HG02981 (cell line): Measurements from ENCODE around the gene GNGT2.

Experiments
- ATAC-seq: cut with Tn5 transposase; IDR thresholded peaks from one replicate; pipeline ENCODE4 v1.9.1; 2021; ENCODE audit warnings: mild to moderate bottlenecking, moderate library complexity; ENCODE audit not compliant: unreplicated experiment

GNGT2 gene

DNA sequence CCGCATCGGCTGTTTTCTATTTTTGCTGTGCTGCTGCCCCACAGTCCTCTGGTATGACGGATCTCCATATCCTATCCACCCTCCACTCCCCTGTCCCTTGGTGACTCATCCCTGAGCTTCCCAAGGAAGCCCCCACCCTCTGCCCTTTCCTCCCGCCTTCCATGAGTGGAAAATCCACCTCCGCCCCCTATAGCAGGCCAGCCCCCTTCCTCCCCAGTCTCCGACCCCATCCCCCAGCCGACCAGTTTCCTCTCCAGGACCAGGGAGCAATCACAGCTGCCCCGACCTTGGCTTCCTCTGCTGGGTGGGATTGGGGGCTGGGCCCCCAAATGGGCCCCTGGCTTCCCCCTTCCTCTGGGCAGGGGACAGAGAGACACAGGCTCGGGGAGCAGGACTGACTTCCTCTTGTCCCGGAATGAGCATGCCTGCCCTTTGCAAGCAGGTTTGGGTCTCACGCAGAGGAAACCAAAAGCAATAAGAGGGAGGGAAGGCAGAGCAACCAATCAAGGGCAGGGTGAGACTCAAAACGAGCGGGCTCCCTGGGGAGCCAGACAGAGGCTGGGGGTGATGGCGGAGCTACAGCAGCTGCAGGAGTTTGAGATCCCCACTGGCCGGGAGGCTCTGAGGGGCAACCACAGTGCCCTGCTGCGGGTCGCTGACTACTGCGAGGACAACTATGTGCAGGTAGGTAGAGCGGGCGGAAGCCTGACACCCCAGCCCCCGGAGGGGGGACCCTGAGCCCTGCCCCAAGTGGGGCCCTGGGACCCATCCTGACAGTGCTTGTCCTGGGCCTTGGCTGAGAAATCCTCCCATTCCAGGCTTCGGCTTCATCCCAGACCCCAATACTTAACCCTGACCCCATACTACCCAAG is at the start of gene GNGT2, which contains the start of gene ABI3:
TSS of gene GNGT2 (minus strand) at position 417 of the 872 bp plus-strand sequence. CDS start 3,152 bp downstream, outside the sequence.
TSS of gene ABI3 (plus strand) at position 550 of the 872 bp plus-strand sequence. CDS start at position 568, 18 bp downstream.
- peak; percentile 85 for ATAC-seq

DNA sequence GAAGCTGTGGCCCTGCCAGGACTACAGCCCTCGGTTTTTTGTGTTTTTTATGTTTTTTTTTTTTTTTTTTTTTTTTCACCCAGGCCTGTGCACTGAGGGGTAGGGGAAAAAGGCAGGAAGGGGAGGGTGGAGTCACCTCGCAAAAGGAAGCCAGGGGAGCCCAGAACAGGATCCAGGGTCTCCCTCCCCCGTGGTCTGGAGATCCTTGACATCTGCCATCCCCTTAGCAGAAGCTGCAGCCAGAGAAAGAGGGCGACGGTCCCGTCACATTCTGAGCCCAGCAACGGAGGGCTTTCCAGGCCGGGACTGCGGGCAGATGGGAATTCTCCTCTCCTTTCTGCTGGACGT is 49.3 kb upstream of the GNGT2 start:
- no peak for ATAC-seq

DNA sequence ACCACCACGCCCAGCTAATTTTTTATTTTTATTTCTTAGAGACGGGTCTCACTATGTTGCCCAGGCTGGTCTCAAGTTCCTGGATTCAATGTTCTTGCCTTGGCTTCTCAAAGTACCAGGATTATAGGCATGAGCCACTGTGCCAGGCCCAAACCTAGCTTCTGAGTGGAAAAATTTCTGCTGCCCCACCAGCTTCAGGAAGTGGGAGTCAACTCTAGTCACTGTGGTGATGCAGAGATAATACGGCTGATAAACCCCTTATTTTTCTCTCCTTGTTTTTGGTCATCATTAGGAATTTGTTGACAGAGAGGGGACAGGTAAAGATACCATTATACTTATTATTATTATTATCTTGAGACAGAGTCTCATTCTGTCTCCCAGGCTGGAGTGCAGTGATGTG is 48.0 kb upstream of the GNGT2 start:
- ATAC-seq = no peak

DNA sequence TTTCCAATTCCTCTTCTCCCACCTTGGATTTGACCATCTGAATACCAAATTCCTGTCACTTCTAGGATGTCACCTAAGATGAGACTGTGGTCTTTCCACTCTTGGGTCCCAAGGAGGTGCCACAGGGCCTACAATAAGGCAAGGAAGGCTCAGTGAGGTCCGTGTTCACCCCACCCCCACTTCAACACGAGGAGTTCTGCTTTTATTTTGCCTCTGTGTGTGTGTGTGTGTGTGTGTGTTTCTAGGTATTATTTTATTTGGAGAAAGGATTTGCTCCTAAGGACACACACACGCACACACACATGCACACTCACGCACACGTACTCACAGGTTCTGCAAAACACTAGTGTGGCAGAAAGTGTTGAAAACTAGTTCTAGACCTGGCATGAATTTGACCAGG is 44.8 kb upstream of the GNGT2 start:
- no peak for ATAC-seq

DNA sequence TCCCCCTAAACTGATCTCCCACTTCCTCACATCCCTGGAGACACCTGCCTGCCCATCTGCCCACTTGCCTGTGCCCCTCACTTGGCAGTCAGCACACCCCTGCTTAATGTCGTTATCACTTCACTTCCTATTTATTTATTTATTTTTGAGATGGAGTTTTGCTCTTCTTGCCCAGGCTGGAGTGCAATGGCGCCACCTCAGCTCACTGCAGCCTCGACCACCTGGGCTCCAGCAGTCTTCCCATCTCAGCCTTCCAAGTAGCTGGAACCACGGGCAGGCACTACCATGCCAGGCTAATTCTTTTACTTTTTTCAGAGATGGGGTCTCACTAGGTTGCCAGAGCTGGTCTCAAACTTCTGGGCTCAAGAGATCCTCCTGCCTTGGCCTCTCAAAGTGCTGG is 43.7 kb upstream of the GNGT2 start:
- no peak for ATAC-seq

DNA sequence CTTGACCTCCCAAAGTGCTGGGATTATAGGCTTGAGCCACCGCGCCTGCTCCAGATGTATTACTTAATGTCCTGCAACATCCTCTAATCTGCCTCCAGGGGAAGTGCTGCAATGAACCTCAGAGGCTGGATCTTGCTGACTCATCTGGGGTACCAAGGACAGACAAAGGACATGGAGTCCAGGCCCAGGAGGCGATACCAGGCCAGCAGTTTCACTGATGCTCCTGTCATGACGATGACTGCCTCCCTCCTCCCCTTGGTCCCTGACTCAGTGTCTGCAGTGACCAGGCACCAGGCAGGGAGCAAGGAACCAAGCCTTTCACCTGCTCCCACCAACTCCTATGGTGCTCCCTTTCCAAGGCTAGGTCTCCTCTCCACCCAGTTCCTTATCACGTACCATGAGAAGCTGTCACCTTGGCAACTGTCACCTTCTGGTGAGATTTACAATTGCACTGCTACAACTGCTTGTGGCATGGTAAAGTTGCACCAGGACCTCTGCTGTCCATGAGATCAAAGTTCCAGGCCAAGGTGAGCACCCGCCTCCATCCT is 41.8 kb upstream of the GNGT2 start:
- ATAC-seq = no peak

DNA sequence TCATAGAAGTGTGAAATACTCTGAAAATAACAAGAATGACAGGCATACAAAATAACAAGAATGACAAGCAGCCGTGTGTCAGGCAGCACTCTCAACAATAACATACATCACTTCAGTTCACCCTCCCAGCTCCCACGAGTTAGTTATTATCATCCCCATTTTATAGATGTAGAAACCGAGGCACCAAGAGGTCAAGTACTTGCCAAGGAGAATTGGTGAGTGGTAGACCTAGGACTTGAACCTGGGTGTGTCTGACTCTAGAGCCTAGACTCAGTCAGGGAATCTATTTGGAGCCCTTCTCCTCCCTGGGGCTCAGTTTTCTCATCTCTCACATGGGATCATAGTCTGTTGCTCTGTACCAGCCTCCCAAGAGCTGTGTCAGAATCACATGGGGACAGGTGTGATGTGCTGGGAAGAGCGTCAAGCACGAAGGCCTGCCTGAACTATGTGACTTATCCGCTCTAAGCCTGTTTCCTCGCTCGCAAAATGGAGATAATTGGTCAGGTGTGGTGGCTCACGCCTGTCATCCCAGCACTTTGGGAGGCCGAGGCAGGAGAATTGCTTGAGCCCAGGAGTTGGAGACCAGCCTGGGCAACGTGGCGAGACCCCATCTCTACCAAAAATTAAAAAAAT is 39.6 kb upstream of the GNGT2 start:
- ATAC-seq = no peak

DNA sequence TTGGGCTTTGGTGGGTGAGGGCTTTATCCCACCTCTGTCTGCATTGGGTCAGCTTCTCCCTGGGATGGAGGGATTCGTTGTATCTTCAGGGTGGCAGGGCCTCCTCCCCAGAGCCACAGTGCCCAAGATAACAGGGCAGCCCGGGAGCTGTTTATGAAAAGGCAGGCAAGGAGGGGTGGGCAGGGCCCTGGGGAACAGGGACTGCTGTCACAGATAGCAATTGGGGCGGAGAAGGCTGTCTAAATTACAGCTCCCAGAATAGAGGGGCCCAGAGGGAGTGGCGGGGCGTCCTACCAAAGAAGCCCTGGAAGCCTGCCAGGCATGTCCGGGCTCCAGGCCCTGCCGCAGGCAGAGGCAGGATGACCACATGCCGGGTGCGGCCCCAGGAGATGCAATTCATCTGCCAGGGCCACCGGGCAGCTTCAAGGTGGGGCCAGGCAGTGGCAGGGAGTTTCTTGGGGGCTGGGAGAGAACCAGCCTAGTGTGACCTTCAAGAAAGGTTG is 39.0 kb upstream of the GNGT2 start:
- no peak for ATAC-seq

DNA sequence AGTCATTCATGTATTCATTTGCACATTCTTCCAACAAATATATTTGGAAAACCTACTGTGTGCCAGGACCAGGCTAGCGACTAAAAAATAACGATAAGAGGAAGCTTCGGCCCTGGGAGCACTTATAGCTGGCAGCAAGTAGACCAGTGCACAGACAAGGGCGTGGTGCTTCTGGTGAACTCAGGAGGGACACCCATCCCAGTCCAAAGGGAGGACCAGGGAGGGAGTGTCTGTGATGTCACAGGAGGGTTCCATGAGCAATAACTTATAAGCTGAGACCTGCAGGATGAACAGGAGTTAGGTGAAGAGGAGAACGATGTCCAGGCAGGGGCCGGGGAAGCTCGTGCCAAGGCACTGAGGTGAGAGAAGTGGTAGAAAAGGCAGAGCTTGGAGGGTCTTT is 37.6 kb upstream of the GNGT2 start:
- ATAC-seq = no peak

DNA sequence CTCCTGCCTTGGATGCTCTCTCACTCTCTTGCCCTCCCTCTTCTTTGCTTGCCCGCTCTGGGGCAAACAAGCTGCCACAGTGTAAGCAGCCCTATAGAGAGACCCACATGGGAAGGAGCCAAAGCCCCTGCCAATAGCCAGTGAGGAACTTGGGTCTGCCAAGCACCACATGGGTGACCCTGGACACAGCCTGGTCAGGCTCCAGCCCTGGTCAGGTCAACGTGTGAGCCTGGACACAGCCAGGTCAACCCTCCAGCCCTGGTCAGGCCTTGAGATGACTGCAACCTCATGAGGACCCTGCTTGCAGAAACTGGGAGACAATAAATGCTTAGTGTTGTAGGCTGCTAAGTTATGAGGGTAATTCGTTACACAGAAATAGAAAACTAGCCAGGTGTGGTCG is 34.5 kb upstream of the GNGT2 start:
- ATAC-seq = no peak

DNA sequence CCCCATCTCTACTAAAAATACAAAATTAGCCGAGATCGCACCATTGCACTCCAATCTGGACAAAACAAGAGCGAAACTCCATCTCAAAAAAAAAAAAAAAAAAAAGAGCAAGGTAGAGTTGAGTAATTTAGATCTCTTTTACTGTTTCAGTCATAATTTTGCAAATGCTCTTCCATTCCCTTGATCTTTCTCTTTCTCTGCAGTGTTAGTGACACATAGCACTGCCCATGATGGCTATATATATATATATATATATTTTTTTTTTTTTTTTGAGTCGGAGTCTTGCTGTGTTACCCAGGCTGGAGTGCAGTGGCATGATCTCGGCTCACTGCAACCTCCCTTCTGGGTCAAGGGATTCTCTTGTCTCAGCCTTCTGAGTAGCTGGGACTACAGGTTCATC is 32.4 kb upstream of the GNGT2 start:
- no peak for ATAC-seq

DNA sequence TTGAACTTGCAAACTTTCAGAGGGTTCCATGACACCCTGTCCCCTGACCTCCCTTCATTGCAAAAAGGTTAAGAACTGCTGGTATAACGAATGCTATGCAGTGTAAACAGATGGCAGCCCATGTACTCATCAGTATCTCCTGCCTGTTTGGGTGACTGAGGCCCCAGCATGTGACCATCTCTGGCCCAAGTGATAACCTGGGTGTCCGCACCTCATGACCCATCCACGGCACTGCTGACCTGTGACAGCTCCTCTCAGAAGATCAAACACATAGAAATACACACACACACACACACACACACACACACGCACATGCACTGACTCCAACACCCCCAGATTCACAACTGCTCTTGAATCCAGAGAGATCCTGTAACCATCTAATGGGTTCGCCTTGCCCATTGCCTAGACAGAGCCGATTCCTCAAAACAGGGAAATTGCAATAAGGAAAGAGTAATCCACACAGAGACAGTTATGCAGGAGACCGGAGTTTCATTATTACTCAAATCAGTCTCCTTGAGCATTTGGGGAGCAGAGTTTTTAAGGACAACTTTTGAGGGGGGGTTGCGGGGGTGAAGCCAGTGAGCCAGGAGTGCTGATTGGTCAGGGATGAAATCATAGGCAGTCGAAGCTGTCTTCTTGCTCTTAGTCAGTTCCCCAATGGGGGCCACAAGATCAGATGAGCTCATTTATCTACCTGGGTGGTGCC is 31.5 kb upstream of the GNGT2 start:
- no peak for ATAC-seq

DNA sequence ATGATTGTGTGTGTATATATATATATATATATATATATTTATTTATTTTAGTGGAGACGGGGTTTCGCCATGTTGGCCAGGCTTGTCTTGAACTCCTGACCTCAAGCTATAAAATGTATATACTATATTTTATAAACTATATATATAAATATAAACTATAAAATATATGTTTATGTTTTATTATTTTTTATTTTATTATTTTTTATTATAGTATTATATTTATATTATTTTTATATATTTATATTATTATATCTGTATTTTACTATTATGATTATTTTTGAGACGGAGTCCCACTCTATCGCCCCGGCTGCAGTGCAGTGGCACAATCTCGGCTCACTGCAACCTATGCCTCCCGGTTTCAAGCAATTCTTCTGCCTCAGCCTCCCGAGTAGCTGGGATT is 30.7 kb upstream of the GNGT2 start:
- no peak for ATAC-seq

DNA sequence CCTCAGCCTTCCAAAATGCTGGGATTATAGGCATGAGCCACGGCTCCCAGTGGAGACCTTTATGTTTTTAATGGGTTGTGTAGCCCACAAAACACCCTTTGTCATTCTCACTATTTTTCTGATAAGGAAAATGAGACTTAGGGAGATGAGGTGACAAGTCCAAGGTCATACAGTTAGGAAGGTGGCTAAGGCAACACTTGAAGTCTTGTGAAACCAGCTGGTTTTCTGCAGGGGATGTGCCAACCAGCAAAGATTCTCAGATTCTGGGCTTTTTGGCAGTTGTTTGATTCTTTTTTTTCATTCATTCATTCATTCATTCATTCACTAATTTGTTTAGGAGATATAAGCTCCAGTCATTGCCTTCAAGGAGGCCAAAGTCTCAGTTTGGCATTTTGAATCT is 30.2 kb upstream of the GNGT2 start:
- no peak for ATAC-seq

DNA sequence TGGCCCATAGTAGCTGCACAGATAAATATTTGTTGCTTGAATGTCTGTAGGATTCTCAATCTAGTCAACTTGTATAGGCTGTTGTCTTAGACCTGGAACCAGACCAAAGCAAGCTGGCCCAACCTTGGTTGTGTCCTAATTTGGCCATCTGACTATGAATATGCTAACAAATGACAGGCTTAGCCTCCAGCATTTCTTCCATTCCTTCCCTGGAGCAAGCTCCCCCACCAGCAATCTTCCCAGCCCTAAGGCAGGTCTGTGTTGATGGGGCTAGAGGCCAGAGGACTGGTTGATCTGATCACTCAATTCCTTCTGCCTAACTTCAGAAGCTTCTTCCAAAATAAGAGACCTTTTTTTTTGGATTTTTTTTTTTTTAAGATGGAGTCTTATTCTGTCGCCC is 29.6 kb upstream of the GNGT2 start:
- ATAC-seq = no peak

DNA sequence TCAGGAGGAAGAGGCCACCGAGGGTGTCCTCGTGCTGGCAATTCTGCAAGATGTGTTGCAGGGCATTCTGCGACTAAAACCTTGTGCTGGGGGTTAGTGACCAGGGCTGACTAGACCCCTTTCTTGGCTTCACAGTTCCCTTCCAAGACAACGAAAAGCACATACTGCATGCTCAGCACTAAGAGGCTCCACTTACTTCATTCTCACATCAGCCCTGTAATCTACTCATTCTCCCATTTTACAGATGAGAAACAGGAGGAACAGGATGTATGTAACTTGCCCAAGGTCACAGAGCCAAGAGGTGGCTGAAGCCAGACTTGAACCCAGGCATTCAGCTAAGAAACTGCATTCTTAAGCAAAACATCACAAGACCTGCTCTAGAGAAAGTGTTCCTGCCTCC is 25.5 kb upstream of the GNGT2 start:
- ATAC-seq = no peak

DNA sequence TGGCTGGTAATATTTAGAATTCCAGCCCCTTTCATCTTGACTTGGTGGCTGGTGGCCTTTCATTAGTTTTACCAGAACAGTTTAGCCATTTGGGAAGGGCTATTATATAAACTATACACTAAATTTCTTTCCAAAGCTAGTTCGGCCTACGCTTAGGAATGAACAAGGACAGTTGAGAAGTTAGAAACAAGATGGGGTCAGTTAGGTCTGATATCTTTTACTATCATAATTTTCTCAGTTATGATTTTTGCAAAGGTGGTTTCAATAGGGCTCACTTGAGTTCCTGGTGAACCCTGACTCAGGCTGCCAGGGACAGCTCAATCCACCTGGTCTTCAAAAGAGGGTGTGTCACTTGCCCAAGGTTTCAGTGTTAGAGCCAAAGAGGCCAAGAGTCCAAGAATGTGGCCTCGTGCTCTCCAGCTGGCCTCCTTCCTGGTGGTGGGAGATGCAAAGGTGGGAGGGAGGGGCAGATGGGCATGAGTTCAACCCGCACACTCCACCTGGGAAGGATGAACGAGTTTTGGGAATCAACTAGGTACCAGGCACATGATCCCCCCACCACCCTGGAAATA is 24.2 kb upstream of the GNGT2 start:
- no peak for ATAC-seq

DNA sequence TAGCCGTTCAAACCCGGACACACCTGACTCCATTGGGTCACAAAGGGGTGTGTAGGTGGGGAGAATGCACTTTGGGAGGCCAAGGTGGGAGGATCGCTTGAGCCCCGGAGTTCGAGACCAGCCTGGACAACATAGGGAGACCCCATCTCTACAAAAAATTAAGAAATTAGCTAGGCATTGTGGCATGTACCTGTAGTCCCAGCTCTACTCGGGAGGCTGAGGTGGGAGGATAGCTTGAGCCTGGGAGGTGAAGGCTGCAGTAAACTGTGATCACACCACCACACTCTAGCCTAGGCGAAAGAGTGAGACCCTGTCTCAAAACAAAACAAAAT is 21.2 kb upstream of the GNGT2 start:
- no peak for ATAC-seq

DNA sequence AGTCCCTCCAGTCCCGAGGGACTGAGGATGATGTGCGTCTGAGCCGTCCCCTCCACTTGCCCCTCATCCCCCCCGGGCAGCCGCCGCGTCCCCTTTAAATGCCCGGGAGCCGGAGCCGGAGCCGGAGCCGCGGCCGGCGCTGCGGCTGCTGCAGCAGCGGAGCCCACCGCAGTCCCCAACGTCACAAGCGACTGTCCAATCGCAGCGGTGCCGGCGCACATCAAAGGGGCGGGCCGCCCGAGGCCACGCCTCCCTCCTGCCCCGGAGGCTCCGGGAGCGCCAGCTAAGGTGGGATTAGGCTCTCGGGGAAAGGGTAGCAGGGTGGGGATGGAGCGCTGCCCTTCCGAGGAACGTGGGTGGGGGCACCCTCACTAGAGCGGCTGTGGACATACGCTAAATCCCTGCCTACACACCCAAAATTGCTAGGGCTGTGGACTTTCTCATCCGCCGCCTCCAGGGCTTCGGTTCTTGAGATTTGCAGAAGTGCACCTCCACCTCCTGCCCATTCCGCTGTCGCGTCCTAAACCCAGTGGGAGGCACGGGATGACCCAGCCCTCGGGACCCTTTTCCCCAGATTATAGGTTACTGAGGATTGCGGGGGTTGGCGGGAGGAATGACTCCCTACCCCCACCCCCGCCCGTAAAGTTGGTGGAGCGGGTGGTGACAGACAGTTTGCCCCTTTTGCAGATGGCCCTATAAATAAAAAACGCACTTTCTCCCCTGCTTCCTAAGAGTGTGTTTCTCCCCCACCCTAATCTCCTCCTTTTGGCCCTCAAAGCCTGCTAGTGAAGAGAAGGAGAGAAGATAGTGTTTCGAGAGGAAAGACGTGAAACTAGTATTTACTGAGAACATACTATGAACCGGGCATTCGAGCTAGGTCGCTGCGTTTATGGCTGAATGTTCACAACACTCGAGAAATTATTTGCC is 20.5 kb upstream of the GNGT2 start, which contains the start of gene PHOSPHO1:
TSS of gene PHOSPHO1 (minus strand) at position 152 of the 927 bp plus-strand sequence. CDS start 4,096 bp downstream, outside the sequence.
- peak; percentile 79 for ATAC-seq
